Measurements from ENCODE around the gene KAT7. TPM values are rescaled to one million over a fixed set of nuclear protein-coding genes. Genes with fewer than 3 reads are reported as not detected.

Gene KAT7
- polyA plus RNA-seq, 3 donors: 49.9 to 53.4 (median 50.0) TPM

- peak in 1 of 3 donors; percentile 26 for DNase-seq (ENCODE audit: low read depth in 3 of 3, low spot score in 2 of 3)
Observed at GRCh38 chr17:49836111-49837030, 47.9 kb downstream of the KAT7 start.

DNA sequence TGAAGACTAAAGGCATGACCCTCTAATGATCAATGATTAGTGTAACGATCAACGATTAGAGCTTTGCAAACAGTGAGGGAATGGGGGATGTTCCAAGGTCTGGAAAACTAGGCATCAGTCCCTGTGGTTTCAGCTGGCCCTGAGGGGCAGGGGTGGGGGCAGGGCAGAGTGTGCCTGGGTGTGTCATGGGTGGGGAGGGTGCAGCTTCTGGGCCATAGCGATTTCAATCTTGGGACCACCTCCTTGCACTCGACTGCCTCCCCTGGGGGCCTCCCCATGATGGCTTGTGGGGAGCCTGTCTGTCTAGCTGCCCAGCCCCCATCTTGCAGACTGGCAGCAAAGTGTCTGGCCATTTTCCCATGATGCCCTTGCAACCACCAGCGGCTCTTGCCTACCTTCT, 51.0 kb downstream of the KAT7 start:
- DNase-seq (ENCODE audit: low read depth in 3 of 3, low spot score in 2 of 3): no peak

DNA sequence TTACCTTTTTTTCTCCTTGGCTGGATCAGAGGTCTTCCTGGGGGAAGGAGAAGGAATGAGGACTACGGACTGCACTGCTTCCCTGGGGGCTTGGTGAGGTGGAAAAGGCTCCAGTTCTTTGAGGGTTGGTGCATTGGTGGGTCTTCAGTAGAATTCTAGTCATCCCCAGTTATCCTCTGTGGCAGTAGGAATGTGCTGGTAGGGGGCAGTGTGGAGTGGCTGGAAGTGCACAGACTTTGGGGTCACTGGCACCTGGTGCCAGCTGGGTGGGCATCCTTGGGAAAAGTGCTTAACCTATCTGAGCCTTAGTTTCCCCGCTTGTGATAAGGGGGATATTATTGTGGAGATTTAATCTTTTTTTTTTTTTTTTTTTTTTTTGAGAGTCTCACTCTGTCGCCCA, 53.1 kb downstream of the KAT7 start:
- DNase-seq (ENCODE audit: low read depth in 3 of 3, low spot score in 2 of 3): no peak

DNA sequence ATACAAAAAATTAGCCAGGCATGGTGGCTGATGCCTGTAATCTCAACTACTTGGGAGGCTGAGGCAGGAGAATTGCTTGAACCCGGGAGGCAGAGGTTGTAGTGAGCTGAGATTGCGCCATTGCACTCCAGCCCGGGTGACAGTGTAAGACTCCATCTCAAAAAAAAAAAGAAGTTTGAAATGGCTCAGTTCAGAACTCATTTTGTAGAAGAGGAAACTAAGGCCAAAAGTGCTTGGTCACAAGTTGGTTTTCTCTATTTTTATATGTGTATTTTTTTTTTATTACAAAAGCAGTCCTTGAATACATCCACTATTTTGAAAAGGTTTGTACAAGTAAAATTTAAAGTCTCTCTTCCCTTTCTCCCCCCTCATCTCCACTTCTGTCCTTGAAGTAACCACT, 53.9 kb downstream of the KAT7 start:
- no peak for DNase-seq (ENCODE audit: low read depth in 3 of 3, low spot score in 2 of 3)

DNA sequence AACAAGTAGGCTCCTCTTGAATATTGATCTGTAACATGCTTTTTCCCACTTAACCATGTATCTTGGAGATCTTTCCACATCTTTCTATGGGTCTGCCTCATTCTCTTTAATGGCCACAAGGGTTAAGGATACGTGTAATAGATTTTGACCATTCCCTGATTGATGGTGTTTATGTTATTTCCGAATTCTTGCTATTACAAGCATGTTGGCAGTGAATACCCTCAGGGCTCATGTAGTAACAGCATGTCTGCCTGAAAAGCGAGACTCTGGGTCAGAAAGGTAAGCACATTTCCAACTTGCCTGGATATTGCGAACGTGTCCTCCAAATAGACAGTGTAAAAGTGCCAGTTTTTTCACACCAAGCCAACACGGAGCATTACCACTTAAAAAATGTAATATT, 54.4 kb downstream of the KAT7 start:
- no peak for DNase-seq (ENCODE audit: low read depth in 3 of 3, low spot score in 2 of 3)

DNA sequence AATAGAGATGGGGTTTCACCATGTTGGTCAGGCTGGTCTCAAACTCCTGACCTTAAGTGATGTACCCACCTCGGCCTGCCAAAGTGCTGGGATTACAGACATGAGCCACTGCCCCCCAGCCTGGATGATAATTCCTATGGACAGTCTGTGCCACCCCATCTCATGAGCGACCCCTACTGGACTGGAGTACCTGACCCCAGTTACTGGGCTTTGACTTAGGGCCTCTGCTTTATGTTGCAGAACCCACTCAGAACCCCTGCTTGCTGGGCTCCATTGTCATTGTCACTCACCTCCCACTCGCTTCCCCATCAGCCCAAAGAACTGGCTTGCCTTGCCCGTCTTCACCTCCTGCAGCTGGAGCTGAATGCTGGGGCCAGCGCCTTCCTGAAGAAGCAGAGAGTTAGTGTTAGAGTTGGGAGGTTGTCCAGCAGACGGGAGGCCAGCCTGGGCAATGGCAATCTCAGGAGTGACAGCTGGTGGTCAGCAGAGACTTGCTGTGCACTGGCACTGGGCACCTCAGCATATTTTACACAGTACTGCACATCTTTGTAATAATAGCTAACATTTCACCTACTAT, 55.4 kb downstream of the KAT7 start:
- no peak for DNase-seq (ENCODE audit: low read depth in 3 of 3, low spot score in 2 of 3)

- DNase-seq (ENCODE audit: low read depth in 3 of 3, low spot score in 2 of 3): no peak
Observed at GRCh38 chr17:49845321-49845720, 56.8 kb downstream of the KAT7 start.

DNA sequence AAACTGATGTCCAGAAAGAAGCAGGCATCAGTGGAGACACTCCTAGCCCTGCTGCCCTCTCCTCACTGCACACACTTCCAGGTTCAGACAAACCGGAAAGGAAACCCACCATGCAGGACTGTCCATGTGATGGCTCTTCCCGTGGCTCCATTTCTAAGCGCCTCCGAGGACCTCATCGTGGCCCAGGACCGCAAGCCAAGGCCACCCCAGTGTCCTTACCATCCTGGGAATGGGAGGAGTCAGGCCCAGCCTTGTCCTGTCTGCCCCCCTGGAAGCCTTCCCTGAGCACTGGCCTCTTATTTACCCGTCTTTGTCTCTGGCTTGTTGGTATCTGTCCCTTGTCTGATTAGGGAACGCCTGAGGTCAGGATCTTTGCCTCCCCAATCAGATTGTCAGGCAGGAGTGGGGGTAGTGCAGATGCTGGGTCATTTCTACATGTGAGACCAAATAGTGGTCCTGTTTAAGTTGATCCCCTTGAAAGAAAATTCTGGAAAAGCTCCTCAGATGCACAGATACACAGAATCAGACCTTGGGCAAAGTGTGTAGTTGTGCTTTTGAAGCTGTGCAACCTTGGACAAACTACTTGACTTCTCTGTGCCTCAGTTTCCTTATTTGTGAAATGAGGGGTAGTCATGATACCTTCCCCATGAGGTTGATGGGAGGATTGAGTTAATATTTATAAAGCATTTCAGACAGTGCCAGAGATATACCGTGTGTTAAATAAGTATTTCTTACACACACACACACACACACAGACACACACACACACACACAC, 58.6 kb downstream of the KAT7 start:
- DNase-seq (ENCODE audit: low read depth in 3 of 3, low spot score in 2 of 3): no peak

DNA sequence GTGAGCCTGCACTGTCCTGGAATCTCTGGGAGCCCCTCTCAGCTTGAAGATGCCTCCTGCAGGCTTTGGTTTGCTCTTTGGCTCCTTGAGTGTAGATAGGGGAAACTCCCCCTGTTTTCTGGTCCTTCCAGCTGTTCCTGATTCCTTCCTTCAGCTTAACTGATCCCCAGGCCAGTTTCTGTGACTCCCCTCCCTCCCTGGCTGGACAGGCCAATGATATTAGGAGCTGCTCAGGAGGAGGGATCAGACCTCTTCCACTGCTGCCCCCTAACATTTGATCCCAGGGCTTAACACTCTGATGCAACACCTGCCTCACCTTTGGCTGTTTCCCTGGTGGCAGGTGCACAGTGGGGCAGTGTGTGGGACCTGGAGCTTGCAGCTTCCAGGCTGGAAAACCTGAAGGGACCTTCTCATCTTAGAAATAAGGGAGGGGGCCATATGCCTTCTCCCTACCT, 59.6 kb downstream of the KAT7 start, which contains the start of gene TAC4:
Gene TAC4 (minus strand): TSS at position 51 of the 455 bp plus-strand sequence. CDS start 52 bp downstream, outside the sequence.
- no peak for DNase-seq (ENCODE audit: low read depth in 3 of 3, low spot score in 2 of 3)

GRCh38 chr17:49848739-49849138, 60.3 kb downstream of the KAT7 start:
- no peak for DNase-seq (ENCODE audit: low read depth in 3 of 3, low spot score in 2 of 3)

GRCh38 chr17:49850218-49850610, 61.7 kb downstream of the KAT7 start:
- DNase-seq (ENCODE audit: low read depth in 3 of 3, low spot score in 2 of 3): no peak

DNA sequence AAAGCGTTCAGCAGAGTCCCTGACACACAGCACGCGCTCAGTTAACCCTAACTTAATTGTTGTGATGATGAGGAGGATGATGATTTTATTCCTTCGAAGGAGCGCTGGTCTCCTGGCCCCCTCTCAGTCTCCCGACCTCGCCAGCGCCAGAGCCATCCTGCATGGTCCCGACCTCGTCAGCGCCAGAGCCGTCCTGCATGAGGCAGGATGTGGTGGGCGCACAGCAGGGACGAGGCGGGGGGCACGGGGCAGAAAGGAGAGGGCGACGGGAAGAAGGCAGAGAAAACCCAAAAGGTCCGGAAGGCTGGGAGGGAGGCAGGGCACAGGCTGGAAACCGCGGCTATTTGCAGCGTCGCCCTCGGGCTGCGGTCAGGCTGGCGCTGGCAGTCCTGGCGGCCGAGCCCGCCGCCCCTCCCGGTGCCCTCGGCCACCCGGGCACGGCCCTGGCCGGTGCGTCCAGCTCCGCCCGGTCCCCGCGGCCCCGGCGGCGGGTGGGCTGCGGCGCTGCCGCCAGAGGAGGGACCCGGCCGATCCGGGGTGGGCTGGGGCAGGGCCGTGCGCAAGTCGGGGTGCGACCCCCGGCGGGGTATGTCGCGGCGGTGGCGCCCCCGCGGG, 62.4 kb downstream of the KAT7 start:
- DNase-seq (ENCODE audit: low read depth in 3 of 3, low spot score in 2 of 3): no peak

DNA sequence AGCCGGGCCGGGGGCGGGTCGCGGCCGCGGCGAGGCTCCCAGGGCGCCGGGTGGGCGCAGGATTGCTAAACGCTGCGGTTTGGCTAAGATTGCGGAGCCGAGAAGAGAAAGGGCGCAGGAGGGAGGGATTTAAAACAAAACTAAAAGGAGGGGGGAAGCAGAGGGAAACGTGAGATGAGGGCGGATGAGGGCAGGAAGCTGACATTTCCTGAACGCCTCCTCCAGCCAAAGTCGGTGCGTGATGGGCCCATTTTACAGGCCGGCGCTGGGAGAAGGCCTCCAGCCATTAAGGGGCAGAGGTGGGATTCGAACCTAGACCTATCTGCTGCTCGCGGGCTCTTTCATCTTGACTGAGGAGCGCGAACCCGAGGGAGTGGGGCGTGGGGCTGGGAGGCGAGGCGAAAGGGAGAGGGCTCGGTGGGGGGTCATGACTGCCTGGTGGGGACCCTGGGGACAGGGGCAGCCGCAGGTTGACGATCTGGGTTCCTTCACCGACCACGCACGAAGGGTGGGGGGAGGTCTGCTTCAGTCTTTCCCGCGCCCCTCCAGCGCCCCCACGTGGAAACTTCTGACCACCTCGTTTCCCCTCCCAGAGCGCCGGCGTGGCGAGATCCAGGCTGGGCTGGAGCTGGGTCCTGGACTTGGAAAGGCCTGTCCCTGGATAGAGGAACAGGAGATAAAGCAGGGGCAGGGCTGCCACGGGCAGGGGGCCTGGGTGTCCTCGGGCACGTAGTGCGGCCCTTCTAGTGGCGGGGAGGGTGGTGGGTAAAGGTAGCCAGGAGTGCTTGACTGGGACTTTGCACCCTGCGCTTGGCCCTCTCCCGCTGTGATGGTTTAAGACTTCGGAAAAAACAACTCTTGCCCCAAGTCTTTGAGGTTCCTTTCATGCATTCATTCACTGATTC, 63.2 kb downstream of the KAT7 start:
- DNase-seq (ENCODE audit: low read depth in 3 of 3, low spot score in 2 of 3): no peak

DNA sequence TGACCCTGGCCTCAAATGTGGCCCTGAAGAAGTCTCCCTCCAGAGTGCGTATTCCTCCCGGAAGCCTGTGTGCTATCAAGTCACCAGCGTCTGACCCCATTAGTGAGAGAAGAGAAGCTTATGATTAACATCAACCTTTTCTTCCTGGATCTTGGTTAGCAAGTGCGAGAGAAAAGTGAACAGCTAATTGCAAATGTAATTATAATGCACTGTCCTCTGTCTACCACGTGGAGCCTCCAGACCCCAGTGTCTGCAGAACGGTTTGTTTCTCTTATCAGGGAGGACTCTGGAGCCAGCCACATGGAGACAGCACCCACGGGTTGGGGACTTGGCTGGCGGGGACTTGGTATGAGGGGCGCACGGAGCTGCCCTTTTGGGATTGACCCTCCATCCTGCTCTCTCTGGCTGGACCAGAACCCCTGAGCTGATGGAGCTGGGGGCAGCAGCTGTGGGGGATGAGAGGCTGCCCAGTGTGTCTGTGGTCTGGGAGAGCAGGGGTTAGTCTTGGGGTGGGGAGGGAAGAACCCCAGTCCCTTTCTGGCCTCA, 65.1 kb downstream of the KAT7 start:
- DNase-seq (ENCODE audit: low read depth in 3 of 3, low spot score in 2 of 3): no peak

GRCh38 chr17:49854126-49854525, 65.6 kb downstream of the KAT7 start:
- no peak for DNase-seq (ENCODE audit: low read depth in 3 of 3, low spot score in 2 of 3)

- DNase-seq (ENCODE audit: low read depth in 3 of 3, low spot score in 2 of 3): no peak
Observed at GRCh38 chr17:49858796-49859195, 70.3 kb downstream of the KAT7 start.

- no peak for DNase-seq (ENCODE audit: low read depth in 3 of 3, low spot score in 2 of 3)
Observed at GRCh38 chr17:49859991-49860953, 71.8 kb downstream of the KAT7 start.

DNA sequence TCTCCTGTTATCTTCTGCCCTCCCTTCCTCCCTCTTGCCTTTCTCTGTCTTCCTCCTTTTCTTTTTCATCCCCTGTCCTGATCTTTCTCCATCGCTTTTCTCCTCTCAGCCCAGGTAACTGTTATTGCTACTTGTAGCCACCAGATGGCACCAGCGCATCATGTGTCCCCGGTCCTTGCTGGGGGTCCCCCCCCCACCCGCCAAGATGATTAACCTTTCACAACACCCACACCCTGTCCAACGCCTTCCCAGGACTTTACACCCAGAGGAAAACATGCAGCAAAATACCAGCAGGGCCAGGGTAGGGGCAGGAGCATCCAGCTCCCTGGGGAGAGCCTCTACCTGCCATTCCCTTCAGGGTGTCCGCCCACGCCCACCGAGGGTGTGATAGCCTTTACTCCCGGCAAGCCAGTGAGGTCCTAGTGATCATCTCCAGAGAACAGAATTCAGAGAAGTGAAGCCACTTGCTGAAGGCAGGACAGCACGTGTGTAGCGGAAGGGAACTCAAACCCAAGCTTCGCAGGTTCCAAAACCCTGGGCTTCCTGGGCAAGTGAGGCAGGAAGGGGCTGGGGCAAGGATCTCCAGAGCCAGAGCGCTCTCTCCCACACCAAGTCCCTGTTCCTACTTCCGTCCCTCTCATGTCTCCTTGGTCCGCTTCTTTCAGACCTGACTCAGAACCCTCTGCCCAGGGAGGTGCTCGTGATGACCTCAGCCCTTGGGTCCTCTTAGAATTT, 72.8 kb downstream of the KAT7 start:
- DNase-seq (ENCODE audit: low read depth in 3 of 3, low spot score in 2 of 3): no peak

Data from right renal cortex interstitium (tissue), 3 donors.